PFSK-1 (cell line): ENCODE results near the gene CAMK2N1.

Experiments used
- REST ChIP-seq, 2 experiments: IDR thresholded peaks; 2 replicates each; pipeline versions ENCODE4 v1.6.1 to v1.8.0; 2011 to 2012; ENCODE audit warnings: low read depth in 2 of 2, low read length in 2 of 2, control low read depth in 1 of 2, inconsistent platforms in 1 of 2, mild to moderate bottlenecking in 1 of 2, moderate library complexity in 1 of 2; ENCODE audit not compliant: insufficient read depth in 1 of 2
- SIN3A ChIP-seq: IDR thresholded peaks from 2 replicates; pipeline ENCODE4 v1.6.1; 2012; ENCODE audit warnings: mild to moderate bottlenecking, low read length, moderate library complexity, borderline replicate concordance; ENCODE audit not compliant: insufficient read depth

GRCh38 chr1:20530901-20531300, 44.9 kb upstream of the CAMK2N1 start:
- TF ChIP-seq REST (IDR thresholded peaks at IDR 0.05; ENCODE audit: insufficient read depth in 1 of 2, low read depth in 2 of 2, low read length in 2 of 2), result no peak
- no peak for TF ChIP-seq SIN3A
